Activated CD8-positive, alpha-beta T cell treated with anti-CD3 and anti-CD28 coated beads for 36 hours (primary cell): ENCODE data around the gene BUD13. TPM values are rescaled to one million over a fixed set of nuclear protein-coding genes. Genes with fewer than 3 reads are reported as not detected.

Experiments used
- ATAC-seq: fragments of 200-7000 bp; cut with Tn5 transposase; one replicate; pipeline ENCODE4 v1.10.0; 2021; ENCODE audit warnings: mild to moderate bottlenecking, moderate library complexity
- CTCF ChIA-PET: fragments of 350-600 bp; sonication (Branson Sonifier 250); formaldehyde crosslinking; loops from one replicate; lab custom pipeline; 2021; ENCODE audit warnings: antibody characterized with exemption; lab: Charles Lee
- POLR2A ChIA-PET: fragments of 350-600 bp; sonication (Branson Sonifier 250); formaldehyde crosslinking; loops from one replicate; lab custom pipeline; 2021; ENCODE audit warnings: antibody characterized with exemption; lab: Charles Lee
- DNase-seq: peaks from one replicate; pipeline ENCODE4 v3.0.0-alpha.2; 2020
- H3K27ac Mint-ChIP-seq: one replicate; pipeline ENCODE4 v1.8.0; 2021; ENCODE audit warnings: mild to moderate bottlenecking, mixed read lengths
- H3K27me3 Mint-ChIP-seq: one replicate; pipeline ENCODE4 v1.8.0; 2021; ENCODE audit warnings: mixed read lengths
- H3K36me3 Mint-ChIP-seq: one replicate; pipeline ENCODE4 v1.8.0; 2021; ENCODE audit warnings: low read depth, mixed read lengths
- H3K4me1 Mint-ChIP-seq: one replicate; pipeline ENCODE4 v1.8.0; 2021; ENCODE audit warnings: low read depth, mixed read lengths
- H3K4me3 Mint-ChIP-seq: one replicate; pipeline ENCODE4 v1.8.0; 2021; ENCODE audit warnings: mild to moderate bottlenecking, moderate library complexity, mixed read lengths
- H3K9me3 Mint-ChIP-seq: one replicate; pipeline ENCODE4 v1.8.0; 2021; ENCODE audit warnings: mixed read lengths
- intact Hi-C: fragments of 100-400 bp; cut with micrococcal nuclease; formaldehyde crosslinking; loops from one replicate; pipeline ENCODE4 v1.10.0; 2022
- total RNA-seq, 2 experiments: library from RNA; stranded (reverse); gene quantifications; one replicate each; pipeline ENCODE4 v1.2.3, GENCODE V29; 2021
- TF ChIP-seq, protein P1 (sequence below): fragments of 200-600 bp; IDR thresholded peaks from one replicate; pipeline ENCODE4 v1.8.0; 2022; ENCODE audit warnings: antibody characterized with exemption, mild to moderate bottlenecking

BUD13 gene
- total RNA-seq, 2 experiments from 2014 or later, result 26.6 to 28.6 TPM

DNA sequence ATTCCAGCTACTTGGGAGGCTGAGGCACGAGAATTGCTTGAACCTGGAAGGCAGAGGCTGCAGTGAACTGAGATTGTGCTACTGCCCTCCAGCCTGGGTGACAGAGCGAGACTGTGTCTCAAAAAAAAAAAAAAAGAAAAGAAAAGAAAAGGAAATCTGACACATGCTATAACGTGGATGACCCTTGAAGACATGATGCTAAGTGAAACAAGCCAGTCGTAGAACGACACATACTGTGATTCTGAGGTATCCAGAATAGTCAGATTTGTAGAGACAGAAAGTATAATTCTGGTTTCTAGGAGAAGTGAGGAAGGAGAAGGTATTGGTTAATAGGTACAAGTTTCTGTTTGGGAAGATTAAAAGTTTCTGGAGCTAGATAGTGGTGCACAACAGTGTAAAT lies 25.6 kb upstream of the BUD13 start:
- intact Hi-C loops, result no loop called here
- ATAC-seq (no peak), DNase-seq (no peak)
- CTCF ChIA-PET, result interaction anchor here (0.7 to 2.8 kb wide), 5 partner anchors 7 to 308 kb away, joined by 3 to 17 read pairs (median 5); partner anchors contain the start of gene APOA5
- Mint-ChIP-seq H3K4me1 (no peaks in the 10 kb centered on the region), H3K27ac (no peak overlapping the region), H3K27me3 (peaks cover 5% of the 10 kb centered on the region), H3K4me3 (no peak overlapping the region), H3K36me3 (no peaks in the 10 kb centered on the region), H3K9me3 (no peaks in the 10 kb centered on the region)
- POLR2A ChIA-PET, result no interaction called here
- TF ChIP-seq, protein P1, sequence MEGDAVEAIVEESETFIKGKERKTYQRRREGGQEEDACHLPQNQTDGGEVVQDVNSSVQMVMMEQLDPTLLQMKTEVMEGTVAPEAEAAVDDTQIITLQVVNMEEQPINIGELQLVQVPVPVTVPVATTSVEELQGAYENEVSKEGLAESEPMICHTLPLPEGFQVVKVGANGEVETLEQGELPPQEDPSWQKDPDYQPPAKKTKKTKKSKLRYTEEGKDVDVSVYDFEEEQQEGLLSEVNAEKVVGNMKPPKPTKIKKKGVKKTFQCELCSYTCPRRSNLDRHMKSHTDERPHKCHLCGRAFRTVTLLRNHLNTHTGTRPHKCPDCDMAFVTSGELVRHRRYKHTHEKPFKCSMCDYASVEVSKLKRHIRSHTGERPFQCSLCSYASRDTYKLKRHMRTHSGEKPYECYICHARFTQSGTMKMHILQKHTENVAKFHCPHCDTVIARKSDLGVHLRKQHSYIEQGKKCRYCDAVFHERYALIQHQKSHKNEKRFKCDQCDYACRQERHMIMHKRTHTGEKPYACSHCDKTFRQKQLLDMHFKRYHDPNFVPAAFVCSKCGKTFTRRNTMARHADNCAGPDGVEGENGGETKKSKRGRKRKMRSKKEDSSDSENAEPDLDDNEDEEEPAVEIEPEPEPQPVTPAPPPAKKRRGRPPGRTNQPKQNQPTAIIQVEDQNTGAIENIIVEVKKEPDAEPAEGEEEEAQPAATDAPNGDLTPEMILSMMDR, result no peak

DNA sequence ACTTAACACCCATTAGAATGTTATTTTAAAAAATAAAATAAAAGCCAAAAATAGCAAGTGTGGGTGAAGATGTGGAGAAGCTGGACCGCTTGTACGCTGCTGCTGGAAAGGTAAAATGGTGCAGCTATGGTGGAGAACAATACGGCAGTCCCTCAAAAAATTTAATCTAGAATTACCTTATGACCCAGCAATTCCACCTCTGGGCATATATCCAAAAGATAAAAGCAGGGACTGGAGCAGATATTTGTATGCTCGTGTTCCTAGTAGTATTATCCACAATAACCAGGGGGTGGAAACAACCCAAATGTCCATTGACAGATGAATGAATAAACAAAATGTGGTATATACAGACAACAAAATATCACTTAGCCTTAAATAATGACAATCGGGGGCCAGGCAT lies 25.0 kb upstream of the BUD13 start:
- DNase-seq (no peak), ATAC-seq (no peak)
- H3K9me3 Mint-ChIP-seq, result no peaks in the 10 kb centered on the region
- no peaks in the 10 kb centered on the region for H3K36me3 Mint-ChIP-seq
- peaks cover 4% of the 10 kb centered on the region for H3K27me3 Mint-ChIP-seq
- TF ChIP-seq, protein P1, result no peak
- no peak overlapping the region for H3K4me3 Mint-ChIP-seq
- H3K27ac Mint-ChIP-seq, result no peak overlapping the region
- intact Hi-C loops, result no loop called here
- ChIA-PET CTCF (interaction anchor here (0.7 to 1.1 kb wide), 2 partner anchors 17 to 38 kb away, joined by 3 to 5 read pairs; no protein-coding TSS in a partner anchor), POLR2A (no interaction called here)
- H3K4me1 Mint-ChIP-seq, result no peaks in the 10 kb centered on the region

DNA sequence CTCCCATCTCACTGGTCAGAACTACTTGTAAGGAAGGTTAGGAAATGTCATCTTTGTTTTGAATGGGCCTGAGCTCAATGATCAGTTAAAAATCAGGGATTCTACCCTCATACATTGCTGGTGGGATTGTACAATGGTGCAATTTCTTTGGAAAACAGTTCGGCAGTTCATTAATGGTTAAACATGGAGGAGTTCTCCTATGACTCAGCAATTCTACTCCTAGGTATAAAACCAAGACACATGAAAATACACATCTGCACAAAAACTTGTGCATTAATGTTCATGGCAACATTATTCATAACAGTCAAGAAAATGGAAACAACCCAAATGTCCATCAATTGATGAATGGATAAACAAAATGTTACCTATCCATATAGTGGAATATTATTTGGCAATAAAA lies 23.8 kb upstream of the BUD13 start:
- POLR2A ChIA-PET, result no interaction called here
- TF ChIP-seq, protein P1, result no peak
- no peak for ATAC-seq
- no peaks in the 10 kb centered on the region for H3K9me3 Mint-ChIP-seq
- intact Hi-C loops, result no loop called here
- CTCF ChIA-PET, result interaction anchor here (1.0 kb wide), 1 partner anchor 40 kb away, joined by 5 read pairs; no protein-coding TSS in a partner anchor
- H3K27ac Mint-ChIP-seq, result no peak overlapping the region
- no peak overlapping the region for H3K4me3 Mint-ChIP-seq
- H3K4me1 Mint-ChIP-seq, result no peaks in the 10 kb centered on the region
- no peak for DNase-seq
- H3K36me3 Mint-ChIP-seq, result no peaks in the 10 kb centered on the region
- peaks cover 3% of the 10 kb centered on the region for H3K27me3 Mint-ChIP-seq

DNA sequence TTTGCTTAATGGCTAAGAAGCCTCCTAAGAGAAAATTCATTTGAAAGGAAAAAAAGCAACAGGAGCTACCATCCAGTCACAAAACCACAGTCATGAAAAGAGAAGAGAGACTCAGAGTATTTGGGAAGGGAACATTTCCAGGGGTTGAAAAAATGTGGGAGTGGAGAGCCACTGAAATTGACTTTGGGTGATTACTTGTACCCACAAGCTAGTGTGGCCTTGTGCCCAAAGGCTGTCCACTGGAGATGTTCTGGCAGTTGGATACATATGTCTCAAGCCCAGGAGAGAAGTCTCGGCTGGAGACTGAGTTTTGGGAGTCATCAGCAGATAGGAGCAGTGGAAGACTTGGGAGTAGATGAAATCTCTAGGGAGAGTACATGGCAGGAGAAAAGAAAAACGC lies 22.1 kb upstream of the BUD13 start:
- ATAC-seq, result no peak
- no peak overlapping the region for H3K4me3 Mint-ChIP-seq
- no peak for DNase-seq
- H3K36me3 Mint-ChIP-seq, result no peaks in the 10 kb centered on the region
- H3K4me1 Mint-ChIP-seq, result peaks cover 3% of the 10 kb centered on the region
- TF ChIP-seq, protein P1, result no peak
- H3K27me3 Mint-ChIP-seq, result peaks cover 2% of the 10 kb centered on the region
- intact Hi-C loops, result loop anchor here (5.0 kb wide), 1 partner anchor 42 kb away; the partner anchor contains the start of gene APOA1
- ChIA-PET CTCF (interaction anchor here (2.3 to 10.0 kb wide), 3 partner anchors 42 to 314 kb away, joined by 7 to 167 read pairs (median 18); partner anchors contain the start of gene APOA1), POLR2A (interaction anchor here (1.1 kb wide), 1 partner anchor 107 kb away, joined by 3 read pairs; no protein-coding TSS in a partner anchor)
- H3K9me3 Mint-ChIP-seq, result no peaks in the 10 kb centered on the region
- no peak overlapping the region for H3K27ac Mint-ChIP-seq

DNA sequence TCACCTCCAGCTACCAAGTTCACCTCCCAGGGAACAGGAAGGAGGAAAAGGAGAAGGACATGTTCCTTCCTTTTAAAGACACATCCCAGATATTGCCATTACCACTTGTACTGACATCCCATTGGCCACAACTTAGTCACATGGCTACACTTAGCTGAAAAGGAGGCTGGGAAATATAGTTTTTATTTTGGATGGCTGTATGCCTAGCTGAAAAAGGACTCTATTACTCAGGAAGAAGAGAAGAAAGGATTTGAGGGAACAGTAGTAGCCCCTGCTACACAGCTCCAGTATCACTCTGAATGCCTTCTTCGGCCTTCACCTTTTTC lies 20.9 kb upstream of the BUD13 start:
- no peak overlapping the region for H3K4me3 Mint-ChIP-seq
- ChIA-PET CTCF (interaction anchor here (0.8 to 10.0 kb wide), 8 partner anchors 43 to 387 kb away, joined by 3 to 167 read pairs (median 6); partner anchors contain the start of genes APOA1 and SIK3), POLR2A (interaction anchor here (1.1 kb wide), 1 partner anchor 43 kb away, joined by 3 read pairs; no protein-coding TSS in a partner anchor)
- TF ChIP-seq, protein P1, result no peak
- DNase-seq (no peak), ATAC-seq (no peak)
- H3K4me1 Mint-ChIP-seq, result peaks cover 3% of the 10 kb centered on the region
- intact Hi-C loops, result loop anchor here (5.0 kb wide), 1 partner anchor 44 kb away; the partner anchor contains the start of gene APOA1
- no peaks in the 10 kb centered on the region for H3K27me3 Mint-ChIP-seq
- H3K9me3 Mint-ChIP-seq, result no peaks in the 10 kb centered on the region
- no peaks in the 10 kb centered on the region for H3K36me3 Mint-ChIP-seq
- no peak overlapping the region for H3K27ac Mint-ChIP-seq
